A549 treated with Mapracorat at 1 μM for 4 hours (cell line): ENCODE data around the gene CLPTM1L. TPM values are rescaled to one million over a fixed set of nuclear protein-coding genes. Genes with fewer than 3 reads are reported as not detected.

Experiments used
- total RNA-seq: library from RNA; stranded (reverse); fragments of 200-300 nt; extraction: Qiagen RNA extraction; gene quantifications from 5 replicates; pipeline ENCODE4 v1.2.3, GENCODE V29; 2022

CLPTM1L gene, protein sequence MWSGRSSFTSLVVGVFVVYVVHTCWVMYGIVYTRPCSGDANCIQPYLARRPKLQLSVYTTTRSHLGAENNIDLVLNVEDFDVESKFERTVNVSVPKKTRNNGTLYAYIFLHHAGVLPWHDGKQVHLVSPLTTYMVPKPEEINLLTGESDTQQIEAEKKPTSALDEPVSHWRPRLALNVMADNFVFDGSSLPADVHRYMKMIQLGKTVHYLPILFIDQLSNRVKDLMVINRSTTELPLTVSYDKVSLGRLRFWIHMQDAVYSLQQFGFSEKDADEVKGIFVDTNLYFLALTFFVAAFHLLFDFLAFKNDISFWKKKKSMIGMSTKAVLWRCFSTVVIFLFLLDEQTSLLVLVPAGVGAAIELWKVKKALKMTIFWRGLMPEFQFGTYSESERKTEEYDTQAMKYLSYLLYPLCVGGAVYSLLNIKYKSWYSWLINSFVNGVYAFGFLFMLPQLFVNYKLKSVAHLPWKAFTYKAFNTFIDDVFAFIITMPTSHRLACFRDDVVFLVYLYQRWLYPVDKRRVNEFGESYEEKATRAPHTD
- total RNA-seq: 156 to 178 TPM (median 162 TPM) in 5 replicates

DNA sequence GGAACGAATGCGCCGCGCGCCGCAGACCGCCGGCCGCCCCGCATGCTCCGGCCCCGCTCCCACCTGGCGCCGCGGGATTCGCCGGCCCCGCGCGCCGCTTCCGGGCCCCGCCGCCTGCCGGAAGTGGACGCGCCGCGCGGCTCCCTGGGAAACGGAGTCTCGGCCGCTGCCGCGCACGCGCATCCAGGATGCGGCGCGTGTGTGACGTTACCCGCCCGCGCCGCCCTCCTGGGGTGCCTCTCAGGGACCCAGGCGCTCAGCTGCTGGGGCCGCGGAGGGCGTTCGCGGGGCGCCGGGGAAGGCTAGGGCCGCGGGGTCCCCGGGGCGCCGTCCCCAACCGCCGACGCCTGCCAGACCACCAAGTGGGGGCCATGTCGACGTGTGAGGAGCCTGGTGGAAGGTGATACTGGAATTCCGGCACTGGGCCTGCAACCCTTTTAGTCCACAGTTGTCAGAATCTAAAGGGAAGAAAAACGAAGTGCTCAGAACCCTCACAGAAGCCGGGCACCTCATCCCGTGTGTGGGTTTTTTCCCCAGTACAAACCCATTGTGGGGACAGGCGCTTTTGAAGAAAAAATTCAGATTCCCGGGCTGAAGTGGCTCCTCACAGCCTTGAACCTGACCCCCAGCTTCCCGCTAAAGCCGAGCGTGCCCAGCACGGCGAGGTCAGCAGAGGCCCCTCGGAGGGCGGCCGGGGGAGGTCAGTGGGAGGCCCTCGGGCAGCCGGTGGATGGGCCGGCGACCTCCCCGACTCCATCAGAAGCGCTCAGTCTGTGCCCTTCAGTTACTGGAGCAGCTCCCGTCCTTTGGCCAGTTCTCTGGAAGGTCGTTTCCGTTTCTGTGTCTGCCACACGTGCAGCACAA lies at the start of gene CLPTM1L:
TSS of gene CLPTM1L (minus strand) at position 125 of the 864 bp plus-strand sequence. CDS start 258 bp downstream, outside the sequence.

DNA sequence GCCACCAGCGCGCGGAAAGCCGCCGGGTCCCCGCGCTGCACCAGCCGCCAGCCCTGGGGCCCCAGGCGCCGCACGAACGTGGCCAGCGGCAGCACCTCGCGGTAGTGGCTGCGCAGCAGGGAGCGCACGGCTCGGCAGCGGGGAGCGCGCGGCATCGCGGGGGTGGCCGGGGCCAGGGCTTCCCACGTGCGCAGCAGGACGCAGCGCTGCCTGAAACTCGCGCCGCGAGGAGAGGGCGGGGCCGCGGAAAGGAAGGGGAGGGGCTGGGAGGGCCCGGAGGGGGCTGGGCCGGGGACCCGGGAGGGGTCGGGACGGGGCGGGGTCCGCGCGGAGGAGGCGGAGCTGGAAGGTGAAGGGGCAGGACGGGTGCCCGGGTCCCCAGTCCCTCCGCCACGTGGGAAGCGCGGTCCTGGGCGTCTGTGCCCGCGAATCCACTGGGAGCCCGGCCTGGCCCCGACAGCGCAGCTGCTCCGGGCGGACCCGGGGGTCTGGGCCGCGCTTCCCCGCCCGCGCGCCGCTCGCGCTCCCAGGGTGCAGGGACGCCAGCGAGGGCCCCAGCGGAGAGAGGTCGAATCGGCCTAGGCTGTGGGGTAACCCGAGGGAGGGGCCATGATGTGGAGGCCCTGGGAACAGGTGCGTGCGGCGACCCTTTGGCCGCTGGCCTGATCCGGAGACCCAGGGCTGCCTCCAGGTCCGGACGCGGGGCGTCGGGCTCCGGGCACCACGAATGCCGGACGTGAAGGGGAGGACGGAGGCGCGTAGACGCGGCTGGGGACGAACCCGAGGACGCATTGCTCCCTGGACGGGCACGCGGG lies 49.9 kb downstream of the CLPTM1L start, which contains the start of gene TERT:
TSS of gene TERT (minus strand) at position 234 of the 815 bp plus-strand sequence. CDS start at position 155, 79 bp downstream.

Other genes starting within 250 kb of the CLPTM1L start
- gene SLC12A7, start 233.0 kb downstream of the CLPTM1L start, total RNA-seq: 20.7 to 30.7 TPM (median 29.8 TPM) in 5 replicates
- gene SLC6A19, start 143.5 kb downstream of the CLPTM1L start, total RNA-seq: 0.13 to 0.22 TPM (median 0.19 TPM) in 5 replicates
- gene SLC6A18, start 119.7 kb downstream of the CLPTM1L start, total RNA-seq: not detected in 5 replicates
- gene TERT, start 50.0 kb downstream of the CLPTM1L start, total RNA-seq: 1.3 to 3.8 TPM (median 2.6 TPM) in 5 replicates
- gene SLC6A3, start 100.3 kb upstream of the CLPTM1L start, total RNA-seq: 0.27 to 0.87 TPM (median 0.61 TPM) in 5 replicates
- gene LPCAT1, start 178.9 kb upstream of the CLPTM1L start, total RNA-seq: 145 to 171 TPM (median 170 TPM) in 5 replicates